IPS-18a (cell line): ENCODE data around the gene NINL.

Source experiments
- H3K27ac ChIP-seq: one replicate; pipeline ENCODE4 v1.5.1; 2013; ENCODE audit warnings: low read length
- H3K27me3 ChIP-seq: one replicate; pipeline ENCODE4 v1.6.1; 2013; ENCODE audit warnings: mild to moderate bottlenecking, low read length; ENCODE audit not compliant: control insufficient read depth, insufficient read depth
- H3K36me3 ChIP-seq: one replicate; pipeline ENCODE4 v1.6.1; 2013; ENCODE audit warnings: low read depth, low read length; ENCODE audit not compliant: control insufficient read depth
- H3K4me1 ChIP-seq: one replicate; pipeline ENCODE4 v1.6.1; 2013; ENCODE audit warnings: low read depth, low read length; ENCODE audit not compliant: control insufficient read depth
- H3K4me3 ChIP-seq: one replicate; pipeline ENCODE4 v1.5.1; 2013; ENCODE audit warnings: low read length
- H3K9ac ChIP-seq: one replicate; pipeline ENCODE4 v1.6.1; 2013; ENCODE audit warnings: mild to moderate bottlenecking, low read length, moderate library complexity
- H3K9me3 ChIP-seq: one replicate; pipeline ENCODE4 v1.6.1; 2013; ENCODE audit warnings: low read depth, low read length; ENCODE audit not compliant: control insufficient read depth

NINL gene

GRCh38 chr20:25484911-25485511, 100.3 kb downstream of the NINL start:
- Histone ChIP-seq H3K27ac (no peak overlapping the region), H3K36me3 (peaks cover 60% of the 10 kb centered on the region), H3K4me1 (peaks cover 12% of the 10 kb centered on the region), H3K9me3 (no peaks in the 10 kb centered on the region), H3K4me3 (no peak overlapping the region), H3K27me3 (no peaks in the 10 kb centered on the region), H3K9ac (no peak overlapping the region)

DNA sequence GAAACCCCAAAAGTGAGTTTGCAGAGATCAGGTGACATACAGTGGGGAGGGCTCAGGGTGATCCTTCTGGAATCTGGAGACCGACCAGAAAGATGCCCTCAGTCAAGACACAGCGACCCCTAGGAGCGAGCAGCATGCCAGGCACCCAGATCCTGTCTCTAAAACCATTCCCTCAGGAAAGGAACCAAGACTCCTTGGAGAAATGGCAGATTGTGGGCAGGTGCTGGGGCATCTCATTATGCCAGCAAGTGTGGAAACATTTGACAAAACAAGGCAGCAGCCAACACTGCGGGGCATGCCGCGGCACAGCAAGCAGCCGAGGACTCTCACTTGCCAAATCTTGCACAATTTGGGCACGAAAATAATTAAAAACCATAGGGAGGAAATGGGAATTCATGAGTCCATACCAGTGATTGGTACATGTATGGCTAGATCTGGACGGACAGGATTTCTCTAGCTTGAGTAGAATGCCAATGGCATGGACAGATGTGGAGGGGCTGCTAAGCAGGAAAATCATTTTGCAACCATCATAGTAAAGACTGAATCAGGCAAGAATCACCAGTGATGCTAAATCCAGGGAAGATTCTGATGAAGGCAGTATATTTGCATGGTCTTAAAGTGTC, 101.0 kb downstream of the NINL start:
- peaks cover 5% of the 10 kb centered on the region for H3K4me1 ChIP-seq
- H3K4me3 ChIP-seq: no peak overlapping the region
- H3K9me3 ChIP-seq: no peaks in the 10 kb centered on the region
- H3K36me3 ChIP-seq: peaks cover 62% of the 10 kb centered on the region
- no peak overlapping the region for H3K27ac ChIP-seq
- no peaks in the 10 kb centered on the region for H3K27me3 ChIP-seq
- no peak overlapping the region for H3K9ac ChIP-seq

DNA sequence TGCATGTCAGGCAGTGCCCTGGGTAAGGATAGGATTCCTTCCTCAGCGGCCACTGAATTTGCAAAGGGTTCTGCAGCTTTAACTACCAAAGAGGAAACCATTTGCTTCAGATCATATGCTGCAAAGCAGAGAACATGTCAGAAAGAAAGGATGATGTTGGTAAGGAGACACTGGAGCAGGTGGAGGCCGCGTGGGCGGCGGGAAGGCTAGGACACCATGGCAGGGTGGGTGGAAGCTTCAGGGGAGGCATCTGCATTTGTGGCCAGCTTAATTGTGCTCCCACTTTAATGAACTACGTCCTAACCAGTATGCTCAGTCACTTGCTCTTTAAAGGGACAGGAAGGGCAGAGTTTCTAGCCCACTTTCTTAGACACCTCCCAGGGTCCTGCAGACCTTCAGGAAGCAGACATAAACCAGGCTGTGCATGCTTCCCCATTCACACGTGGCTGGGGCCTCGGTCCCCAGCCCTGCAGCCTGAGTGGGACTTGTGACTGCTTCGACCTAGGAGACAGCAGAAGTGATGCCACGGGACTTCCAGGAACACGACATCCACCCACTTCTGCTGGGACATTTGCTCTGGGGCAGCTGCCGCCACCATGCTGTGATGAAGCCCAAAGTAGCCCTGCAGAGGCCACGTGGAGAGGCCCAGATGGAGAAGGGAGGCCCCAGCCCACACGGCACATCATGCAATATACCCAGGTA, 101.7 kb downstream of the NINL start:
- Histone ChIP-seq H3K4me1 (no peaks in the 10 kb centered on the region), H3K27ac (no peak overlapping the region), H3K4me3 (no peak overlapping the region), H3K9me3 (no peaks in the 10 kb centered on the region), H3K9ac (no peak overlapping the region), H3K27me3 (no peaks in the 10 kb centered on the region), H3K36me3 (peaks cover 64% of the 10 kb centered on the region)

GRCh38 chr20:25481918-25482253, 103.4 kb downstream of the NINL start:
- Histone ChIP-seq H3K9me3 (no peaks in the 10 kb centered on the region), H3K27me3 (no peaks in the 10 kb centered on the region), H3K4me3 (no peak overlapping the region), H3K4me1 (no peaks in the 10 kb centered on the region), H3K9ac (no peak overlapping the region), H3K36me3 (peaks cover 60% of the 10 kb centered on the region), H3K27ac (no peak overlapping the region)

GRCh38 chr20:25481235-25481917, 104.0 kb downstream of the NINL start:
- H3K9ac ChIP-seq: no peak overlapping the region
- H3K4me1 ChIP-seq: no peaks in the 10 kb centered on the region
- H3K27ac ChIP-seq: no peak overlapping the region
- no peak overlapping the region for H3K4me3 ChIP-seq
- no peaks in the 10 kb centered on the region for H3K9me3 ChIP-seq
- H3K27me3 ChIP-seq: no peaks in the 10 kb centered on the region
- H3K36me3 ChIP-seq: peaks cover 60% of the 10 kb centered on the region

GRCh38 chr20:25480797-25481196, 104.5 kb downstream of the NINL start:
- no peak overlapping the region for H3K9ac ChIP-seq
- peaks cover 60% of the 10 kb centered on the region for H3K36me3 ChIP-seq
- H3K9me3 ChIP-seq: no peaks in the 10 kb centered on the region
- H3K4me3 ChIP-seq: no peak overlapping the region
- H3K27ac ChIP-seq: no peak overlapping the region
- no peaks in the 10 kb centered on the region for H3K27me3 ChIP-seq
- no peaks in the 10 kb centered on the region for H3K4me1 ChIP-seq

DNA sequence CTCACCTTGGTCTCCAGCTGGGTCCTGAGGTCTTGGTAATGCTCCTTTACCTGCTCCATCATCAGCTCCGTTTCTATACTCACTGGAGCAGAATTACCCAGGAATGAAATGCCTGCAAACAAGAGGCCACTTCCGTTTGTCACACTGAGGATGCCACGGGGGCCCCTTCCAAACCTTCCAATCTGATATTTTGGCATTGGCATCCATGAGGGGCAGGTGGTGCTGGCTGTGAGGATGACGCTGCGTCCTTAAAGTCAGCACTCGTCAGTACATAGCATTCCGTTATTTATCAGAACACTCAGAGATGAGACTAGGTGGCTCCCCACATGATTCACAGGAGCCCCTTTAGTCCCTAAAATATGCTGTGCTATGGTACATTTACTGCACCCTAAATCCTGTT, 105.2 kb downstream of the NINL start:
- Histone ChIP-seq H3K27ac (no peak overlapping the region), H3K36me3 (peaks cover 58% of the 10 kb centered on the region), H3K9me3 (no peaks in the 10 kb centered on the region), H3K4me1 (no peaks in the 10 kb centered on the region), H3K4me3 (no peak overlapping the region), H3K27me3 (no peaks in the 10 kb centered on the region), H3K9ac (no peak overlapping the region)

- Histone ChIP-seq H3K27me3 (no peaks in the 10 kb centered on the region), H3K9me3 (no peaks in the 10 kb centered on the region), H3K4me3 (no peak overlapping the region), H3K36me3 (peaks cover 54% of the 10 kb centered on the region), H3K9ac (no peak overlapping the region), H3K27ac (no peak overlapping the region), H3K4me1 (no peaks in the 10 kb centered on the region)
Measured at GRCh38 chr20:25479638-25480037, 105.7 kb downstream of the NINL start.

- H3K36me3 ChIP-seq: peaks cover 49% of the 10 kb centered on the region
- no peak overlapping the region for H3K9ac ChIP-seq
- no peaks in the 10 kb centered on the region for H3K9me3 ChIP-seq
- H3K27ac ChIP-seq: no peak overlapping the region
- H3K4me1 ChIP-seq: no peaks in the 10 kb centered on the region
- no peaks in the 10 kb centered on the region for H3K27me3 ChIP-seq
- no peak overlapping the region for H3K4me3 ChIP-seq
Measured at GRCh38 chr20:25478889-25479568, 106.3 kb downstream of the NINL start.

- no peak overlapping the region for H3K27ac ChIP-seq
- no peaks in the 10 kb centered on the region for H3K27me3 ChIP-seq
- H3K9me3 ChIP-seq: no peaks in the 10 kb centered on the region
- peaks cover 46% of the 10 kb centered on the region for H3K36me3 ChIP-seq
- no peak overlapping the region for H3K4me3 ChIP-seq
- no peaks in the 10 kb centered on the region for H3K4me1 ChIP-seq
- H3K9ac ChIP-seq: no peak overlapping the region
Measured at GRCh38 chr20:25477014-25477882, 108.1 kb downstream of the NINL start.
